NT2/D1 (cell line): Measurements from ENCODE around the gene IZUMO1R.

Experiments used
- SUZ12 ChIP-seq: IDR thresholded peaks from 2 replicates; pipeline ENCODE4 v1.6.1; 2011; ENCODE audit not compliant: insufficient read length, insufficient read depth; ENCODE audit errors: extremely low read depth
- YY1 ChIP-seq: IDR thresholded peaks from 2 replicates; pipeline ENCODE4 v1.6.1; 2011; ENCODE audit not compliant: insufficient read length, insufficient read depth
- ZNF274 ChIP-seq: IDR thresholded peaks from 2 replicates; pipeline ENCODE4 v1.6.1; 2011; ENCODE audit warnings: mild to moderate bottlenecking, low read depth, low read length

GRCh38 chr11:94326947-94327346 is 22.6 kb downstream of the IZUMO1R start:
- TF ChIP-seq ZNF274 = no peak
- TF ChIP-seq YY1 = no peak
- TF ChIP-seq SUZ12 = no peak
